Activated naive CD4-positive, alpha-beta T cell treated with anti-CD3 and anti-CD28 coated beads, Interleukin-2, amount 10 ng/mL, durations not matched to agents 7 days and 5 days (primary cell): ENCODE results near the gene CSNK2A2.

ENCODE experiments used
- CTCF ChIA-PET: fragments of 350-600 bp; sonication (Branson Sonifier 250); formaldehyde crosslinking; loops from one replicate; lab custom pipeline; 2021; ENCODE audit warnings: antibody characterized with exemption; lab: Charles Lee
- DNase-seq: peaks from one replicate; pipeline ENCODE4 v3.0.0-alpha.2; 2020
- H3K27ac Mint-ChIP-seq: one replicate; pipeline ENCODE4 v1.8.0; 2021; ENCODE audit warnings: mild to moderate bottlenecking, moderate library complexity, mixed read lengths
- H3K27me3 Mint-ChIP-seq: one replicate; pipeline ENCODE4 v1.8.0; 2021; ENCODE audit warnings: mild to moderate bottlenecking, mixed read lengths
- H3K36me3 Mint-ChIP-seq: one replicate; pipeline ENCODE4 v1.8.0; 2021; ENCODE audit warnings: mixed read lengths
- H3K4me1 Mint-ChIP-seq: one replicate; pipeline ENCODE4 v1.8.0; 2021; ENCODE audit warnings: mixed read lengths
- H3K4me3 Mint-ChIP-seq: one replicate; pipeline ENCODE4 v1.8.0; 2021; ENCODE audit warnings: mild to moderate bottlenecking, moderate library complexity, mixed read lengths
- H3K9me3 Mint-ChIP-seq: one replicate; pipeline ENCODE4 v1.8.0; 2021; ENCODE audit warnings: mixed read lengths

Gene CSNK2A2

GRCh38 chr16:58198022-58198683 lies at the start of gene CSNK2A2:
Gene CSNK2A2 (minus strand): TSS chr16:58198106. CDS start chr16:58197736, 370 bp downstream.
- DNase-seq, result peak; percentile 81
- Mint-ChIP-seq H3K4me3 (peak within 1 kb of the TSS; percentile 89), H3K27ac (peak within 1 kb of the TSS; percentile 78), H3K4me1 (peaks cover 35% of the 10 kb centered on the region), H3K27me3 (peaks cover 25% of the 10 kb centered on the region), H3K36me3 (peaks cover 26% of the 10 kb centered on the region), H3K9me3 (no peaks in the 10 kb centered on the region)
- CTCF ChIA-PET, result no interaction called here

- no peaks in the 10 kb centered on the region for H3K9me3 Mint-ChIP-seq
Measured at GRCh38 chr16:58243528-58244004, 45.7 kb upstream of the CSNK2A2 start.

GRCh38 chr16:58236831-58237230 lies 38.9 kb upstream of the CSNK2A2 start:
- Mint-ChIP-seq H3K27me3 (peaks cover 56% of the 10 kb centered on the region), H3K4me1 (peaks cover 14% of the 10 kb centered on the region), H3K4me3 (peak overlapping the region; percentile 8), H3K27ac (no peak overlapping the region), H3K36me3 (no peaks in the 10 kb centered on the region), H3K9me3 (no peaks in the 10 kb centered on the region)
- CTCF ChIA-PET, result no interaction called here
- no peak for DNase-seq

More at GRCh38 chr16:58243528-58244004, 45.7 kb upstream of the CSNK2A2 start:
- Mint-ChIP-seq H3K27me3 (peaks cover 28% of the 10 kb centered on the region), H3K4me3 (no peak overlapping the region), H3K27ac (no peak overlapping the region), H3K36me3 (no peaks in the 10 kb centered on the region), H3K4me1 (no peaks in the 10 kb centered on the region)
- no peak for DNase-seq
- CTCF ChIA-PET, result interaction anchor here (0.8 kb wide), 1 partner anchor 20 kb away, joined by 3 read pairs; no protein-coding TSS in a partner anchor

- CTCF ChIA-PET, result no interaction called here
- Mint-ChIP-seq H3K4me1 (peaks cover 14% of the 10 kb centered on the region), H3K4me3 (peak overlapping the region; percentile 76), H3K27ac (no peak overlapping the region), H3K36me3 (no peaks in the 10 kb centered on the region), H3K27me3 (peaks cover 50% of the 10 kb centered on the region), H3K9me3 (no peaks in the 10 kb centered on the region)
- peak; percentile 83 for DNase-seq
Measured at GRCh38 chr16:58236231-58236690, 38.4 kb upstream of the CSNK2A2 start.

- DNase-seq, result no peak
- H3K36me3 Mint-ChIP-seq, result no peaks in the 10 kb centered on the region
- peaks cover 14% of the 10 kb centered on the region for H3K4me1 Mint-ChIP-seq
- H3K4me3 Mint-ChIP-seq, result peak overlapping the region; percentile 76
- no peaks in the 10 kb centered on the region for H3K9me3 Mint-ChIP-seq
- no peak overlapping the region for H3K27ac Mint-ChIP-seq
- CTCF ChIA-PET, result no interaction called here
- peaks cover 49% of the 10 kb centered on the region for H3K27me3 Mint-ChIP-seq
Measured at GRCh38 chr16:58235663-58236062, 37.8 kb upstream of the CSNK2A2 start.

- no peak for DNase-seq
- Mint-ChIP-seq H3K4me3 (no peak overlapping the region), H3K27me3 (peaks cover 49% of the 10 kb centered on the region), H3K27ac (no peak overlapping the region), H3K4me1 (peaks cover 14% of the 10 kb centered on the region), H3K9me3 (no peaks in the 10 kb centered on the region), H3K36me3 (no peaks in the 10 kb centered on the region)
- CTCF ChIA-PET, result no interaction called here
Measured at GRCh38 chr16:58234831-58235595, 37.1 kb upstream of the CSNK2A2 start.

GRCh38 chr16:58230259-58230658 lies 32.4 kb upstream of the CSNK2A2 start:
- H3K4me1 Mint-ChIP-seq, result no peaks in the 10 kb centered on the region
- CTCF ChIA-PET, result no interaction called here
- no peaks in the 10 kb centered on the region for H3K36me3 Mint-ChIP-seq

GRCh38 chr16:58226790-58227189 lies 28.9 kb upstream of the CSNK2A2 start:
- Mint-ChIP-seq H3K4me1 (no peaks in the 10 kb centered on the region), H3K36me3 (no peaks in the 10 kb centered on the region), H3K27me3 (peaks cover 19% of the 10 kb centered on the region), H3K9me3 (no peaks in the 10 kb centered on the region), H3K4me3 (no peak overlapping the region), H3K27ac (no peak overlapping the region)
- CTCF ChIA-PET, result no interaction called here
- DNase-seq, result no peak

More at GRCh38 chr16:58230259-58230658, 32.4 kb upstream of the CSNK2A2 start:
- Mint-ChIP-seq H3K4me3 (no peak overlapping the region), H3K9me3 (no peaks in the 10 kb centered on the region), H3K27me3 (peaks cover 36% of the 10 kb centered on the region), H3K27ac (no peak overlapping the region)
- no peak for DNase-seq

- DNase-seq, result no peak
- Mint-ChIP-seq H3K27me3 (peaks cover 19% of the 10 kb centered on the region), H3K4me1 (no peaks in the 10 kb centered on the region), H3K4me3 (no peak overlapping the region), H3K27ac (no peak overlapping the region), H3K9me3 (no peaks in the 10 kb centered on the region), H3K36me3 (no peaks in the 10 kb centered on the region)
- CTCF ChIA-PET, result no interaction called here
Measured at GRCh38 chr16:58225965-58226602, 28.2 kb upstream of the CSNK2A2 start.

GRCh38 chr16:58222532-58223316 lies 24.8 kb upstream of the CSNK2A2 start:
- Mint-ChIP-seq H3K27ac (no peak overlapping the region), H3K9me3 (no peaks in the 10 kb centered on the region), H3K27me3 (peaks cover 28% of the 10 kb centered on the region), H3K4me3 (no peak overlapping the region), H3K4me1 (no peaks in the 10 kb centered on the region), H3K36me3 (no peaks in the 10 kb centered on the region)
- CTCF ChIA-PET, result no interaction called here
- no peak for DNase-seq

GRCh38 chr16:58219432-58219831 lies 21.5 kb upstream of the CSNK2A2 start:
- Mint-ChIP-seq H3K4me1 (no peaks in the 10 kb centered on the region), H3K27ac (no peak overlapping the region), H3K27me3 (peaks cover 26% of the 10 kb centered on the region), H3K4me3 (no peak overlapping the region), H3K9me3 (no peaks in the 10 kb centered on the region), H3K36me3 (no peaks in the 10 kb centered on the region)
- no peak for DNase-seq
- CTCF ChIA-PET, result no interaction called here

GRCh38 chr16:58218786-58219185 lies 20.9 kb upstream of the CSNK2A2 start:
- H3K27me3 Mint-ChIP-seq, result peaks cover 26% of the 10 kb centered on the region
- DNase-seq, result no peak

GRCh38 chr16:58217311-58217925 lies 19.5 kb upstream of the CSNK2A2 start:
- Mint-ChIP-seq H3K9me3 (no peaks in the 10 kb centered on the region), H3K27me3 (peaks cover 32% of the 10 kb centered on the region), H3K27ac (no peak overlapping the region), H3K4me1 (no peaks in the 10 kb centered on the region), H3K36me3 (no peaks in the 10 kb centered on the region), H3K4me3 (no peak overlapping the region)
- DNase-seq, result no peak
- CTCF ChIA-PET, result no interaction called here

More at GRCh38 chr16:58218786-58219185, 20.9 kb upstream of the CSNK2A2 start:
- H3K4me1 Mint-ChIP-seq, result no peaks in the 10 kb centered on the region
- no peak overlapping the region for H3K4me3 Mint-ChIP-seq
- H3K9me3 Mint-ChIP-seq, result no peaks in the 10 kb centered on the region
- H3K27ac Mint-ChIP-seq, result no peak overlapping the region
- CTCF ChIA-PET, result no interaction called here
- H3K36me3 Mint-ChIP-seq, result no peaks in the 10 kb centered on the region
